Measurements from ENCODE around the gene SNCB.

Gene SNCB

GRCh38 chr5:176590035-176590717 is 40.2 kb downstream of the SNCB start:
- no peak for TF ChIP-seq CTCF (IDR thresholded peaks at IDR 0.05; ENCODE audit: unreplicated experiment in 3 of 3)
- Mint-ChIP-seq H3K9me3 (peaks cover 7% of the 10 kb centered on the region), H3K4me3 (no peak overlapping the region), H3K27me3 (ENCODE audit: low read depth) (peaks cover 8% of the 10 kb centered on the region), H3K27ac (no peak overlapping the region), H3K4me1 (no peaks in the 10 kb centered on the region), H3K36me3 (ENCODE audit: low read depth) (no peaks in the 10 kb centered on the region)

- Mint-ChIP-seq H3K27ac (no peak overlapping the region), H3K4me1 (no peaks in the 10 kb centered on the region), H3K9me3 (peaks cover 9% of the 10 kb centered on the region), H3K36me3 (ENCODE audit: low read depth) (no peaks in the 10 kb centered on the region), H3K4me3 (no peak overlapping the region), H3K27me3 (ENCODE audit: low read depth) (peaks cover under 1% of the 10 kb centered on the region)
- TF ChIP-seq CTCF (IDR thresholded peaks at IDR 0.05; ENCODE audit: unreplicated experiment in 3 of 3): no peak
Measured at GRCh38 chr5:176589039-176589769, 41.1 kb downstream of the SNCB start.

- H3K27ac Mint-ChIP-seq: no peak overlapping the region
- H3K9me3 Mint-ChIP-seq: peaks cover 14% of the 10 kb centered on the region
- H3K36me3 Mint-ChIP-seq (ENCODE audit: low read depth): no peaks in the 10 kb centered on the region
- no peaks in the 10 kb centered on the region for H3K4me1 Mint-ChIP-seq
- no peaks in the 10 kb centered on the region for H3K27me3 Mint-ChIP-seq (ENCODE audit: low read depth)
- TF ChIP-seq CTCF (IDR thresholded peaks at IDR 0.05; ENCODE audit: unreplicated experiment in 3 of 3): no peak
- no peak overlapping the region for H3K4me3 Mint-ChIP-seq
Measured at GRCh38 chr5:176588297-176588696, 42.0 kb downstream of the SNCB start.

GRCh38 chr5:176587398-176587797 is 42.9 kb downstream of the SNCB start:
- Mint-ChIP-seq H3K9me3 (peaks cover 15% of the 10 kb centered on the region), H3K4me3 (no peak overlapping the region), H3K27ac (no peak overlapping the region), H3K4me1 (no peaks in the 10 kb centered on the region), H3K36me3 (ENCODE audit: low read depth) (no peaks in the 10 kb centered on the region), H3K27me3 (ENCODE audit: low read depth) (peaks cover 4% of the 10 kb centered on the region)
- TF ChIP-seq CTCF (IDR thresholded peaks at IDR 0.05; ENCODE audit: unreplicated experiment in 3 of 3): no peak

GRCh38 chr5:176583076-176583475 is 47.3 kb downstream of the SNCB start:
- H3K4me1 Mint-ChIP-seq: no peaks in the 10 kb centered on the region
- no peaks in the 10 kb centered on the region for H3K36me3 Mint-ChIP-seq (ENCODE audit: low read depth)
- H3K4me3 Mint-ChIP-seq: no peak overlapping the region
- peaks cover 15% of the 10 kb centered on the region for H3K9me3 Mint-ChIP-seq
- no peak for TF ChIP-seq CTCF (IDR thresholded peaks at IDR 0.05; ENCODE audit: unreplicated experiment in 3 of 3)
- peaks cover 11% of the 10 kb centered on the region for H3K27me3 Mint-ChIP-seq (ENCODE audit: low read depth)
- H3K27ac Mint-ChIP-seq: no peak overlapping the region

- no peak for TF ChIP-seq CTCF (IDR thresholded peaks at IDR 0.05; ENCODE audit: unreplicated experiment in 3 of 3)
Measured at GRCh38 chr5:176581361-176581760, 49.0 kb downstream of the SNCB start.

More at GRCh38 chr5:176581361-176581760, 49.0 kb downstream of the SNCB start:
- peaks cover 19% of the 10 kb centered on the region for H3K27me3 Mint-ChIP-seq (ENCODE audit: low read depth)
- no peaks in the 10 kb centered on the region for H3K36me3 Mint-ChIP-seq (ENCODE audit: low read depth)
- peaks cover 12% of the 10 kb centered on the region for H3K9me3 Mint-ChIP-seq
- no peak overlapping the region for H3K4me3 Mint-ChIP-seq
- H3K27ac Mint-ChIP-seq: no peak overlapping the region
- H3K4me1 Mint-ChIP-seq: no peaks in the 10 kb centered on the region
